HepG2 (cell line): ENCODE measurements around the gene FAM72C. TPM values are rescaled to one million over a fixed set of nuclear protein-coding genes. Genes with fewer than 3 reads are reported as not detected.
"Not testable (repeated sequence)": the region's sequence is repeated elsewhere in the genome, so short reads cannot be mapped to it uniquely, and the experiment has no call there.

Experiments
- ATAC-seq: fragments of 200-7000 bp; cut with Tn5 transposase; 3 replicates; pipeline ENCODE4 v1.9.1; 2020; ENCODE audit warnings: mild to moderate bottlenecking, moderate library complexity
- BruUV-seq: library from RNA; stranded (reverse); fragments of 400-500 nt; replicated peaks from 2 replicates; lab custom pipeline; 2021; lab: Mats Ljungman, UMichigan
- CTCF ChIA-PET: fragments of 300-600 bp; formaldehyde crosslinking; extraction: SDS; loops from one replicate; lab custom pipeline; 2021; ENCODE audit warnings: low total read pairs, inconsistent platforms, low intra/inter-chr PET ratio; lab: Yijun Ruan, JAX
- POLR2A ChIA-PET: fragments of 350-600 bp; sonication (Branson Sonifier 250); formaldehyde crosslinking; loops from one replicate; lab custom pipeline; 2020; ENCODE audit warnings: antibody characterized with exemption, inconsistent platforms; lab: Yijun Ruan, JAX
- DNase-seq: peaks from one replicate; pipeline ENCODE4 v3.0.0-alpha.2; 2015; ENCODE audit warnings: low spot score
- FAIRE-seq: peaks from 3 replicates; lab custom pipeline; 2011; peaks lifted over from hg19 to GRCh38; lab: Jason Lieb, UNC
- H2AFZ ChIP-seq: one replicate; pipeline ENCODE4 v1.6.1; 2011; ENCODE audit warnings: low read length, inconsistent platforms
- H3K27ac ChIP-seq: fragments of 300-600 bp; 3 replicates; pipeline ENCODE4 v1.8.0; 2011; ENCODE audit warnings: mixed run types, mild to moderate bottlenecking, mixed read lengths, low read length, inconsistent platforms; ENCODE audit not compliant: insufficient read depth; ENCODE audit errors: extremely low read length
- H3K27me3 ChIP-seq, 2 experiments: fragments of 200-600 bp in 1 of 2; 2 replicates in 1 of 2; 3 replicates in 1 of 2; pipeline versions ENCODE4 v1.6.0 to v1.8.0; 2011; ENCODE audit warnings: low read length in 2 of 2, mild to moderate bottlenecking in 2 of 2, moderate library complexity in 2 of 2, inconsistent platforms in 1 of 2; ENCODE audit not compliant: insufficient read depth in 2 of 2, control insufficient read depth in 1 of 2
- H3K36me3 ChIP-seq, 2 experiments: fragments of 200-600 bp in 1 of 2; replicated peaks in 1 of 2; 2 replicates in 1 of 2; 3 replicates in 1 of 2; pipeline versions ENCODE4 v1.5.1 to v1.8.0; 2011; ENCODE audit warnings: low read length in 2 of 2, inconsistent platforms in 1 of 2; ENCODE audit not compliant: insufficient read depth in 2 of 2, control insufficient read depth in 1 of 2
- H3K4me1 ChIP-seq: 2 replicates; pipeline ENCODE4 v1.5.1; 2012; ENCODE audit warnings: low read length, inconsistent platforms; ENCODE audit not compliant: insufficient read depth
- H3K4me2 ChIP-seq: 2 replicates; pipeline ENCODE4 v1.6.0; 2011; ENCODE audit warnings: low read depth, low read length, inconsistent platforms
- H3K4me3 ChIP-seq, 3 experiments: fragments of 200-600 bp in 1 of 3; sonication (generic), shearing (Covaris generic) in 1 of 3; replicated peaks in 1 of 3; 2 replicates each; pipeline ENCODE4 v1.5.1; 2011 to 2016; ENCODE audit warnings: low read length in 3 of 3, inconsistent platforms in 2 of 3, low read depth in 2 of 3, mild to moderate bottlenecking in 2 of 3, control low read depth in 1 of 3, mixed read lengths in 1 of 3; ENCODE audit not compliant: insufficient read depth in 1 of 3
- H3K79me2 ChIP-seq: one replicate; pipeline ENCODE4 v1.6.1; 2011; ENCODE audit warnings: low read length, inconsistent platforms; ENCODE audit not compliant: insufficient read depth
- H3K9ac ChIP-seq: 2 replicates; pipeline ENCODE4 v1.6.0; 2011; ENCODE audit warnings: mild to moderate bottlenecking, low read depth, low read length, inconsistent platforms; ENCODE audit not compliant: insufficient read depth
- H3K9me3 ChIP-seq: 2 replicates; pipeline ENCODE4 v1.5.1; 2012; ENCODE audit warnings: mild to moderate bottlenecking, low read length
- H4K20me1 ChIP-seq: 2 replicates; pipeline ENCODE4 v1.6.0; 2011; ENCODE audit warnings: inconsistent platforms, mild to moderate bottlenecking, low read length, moderate library complexity; ENCODE audit not compliant: insufficient read depth
- WGBS: methylation state at CpG from one replicate; pipeline ENCODE4 v1.1.6; 2017; ENCODE audit warnings: low lambda C conversion rate; 5-methylcytosine and 5-hydroxymethylcytosine counted together
- in situ Hi-C: cut with HindIII; loops from 2 replicates; pipeline ENCODE4 v1.10.0; 2017; ENCODE audit warnings: low pct_unique_long_range_greater_than_20kb; ENCODE audit not compliant: extremely low pct_ligation_motif_present
- intact Hi-C: fragments of 100-400 bp; cut with micrococcal nuclease; formaldehyde crosslinking; loops from one replicate; pipeline ENCODE4 v1.10.0; 2022; ENCODE audit not compliant: unreplicated experiment
- polyA plus RNA-seq, 8 experiments: library from polyadenylated mRNA; depleted of rRNA in 3 of 8; stranded (reverse) in 7 of 8; unstranded in 1 of 8; fragments of >200 nt; fragmentation: Illumina TruSeq in 4 of 8; extraction: Trizol in 4 of 8; gene quantifications; 2 replicates each; pipeline versions ENCODE4 v1.2.1 to v1.2.3, GENCODE V29; 2011 to 2016; ENCODE audit warnings: low read depth in 4 of 8, missing spikeins in 1 of 8, mixed read lengths in 1 of 8; ENCODE audit not compliant: insufficient read depth in 1 of 8
- total RNA-seq, 5 experiments: library from RNA; depleted of rRNA; stranded (reverse); fragments of >200 nt; fragmentation: Illumina TruSeq; extraction: Trizol; gene quantifications; 2 replicates each; pipeline ENCODE4 v1.2.3, GENCODE V29; 2016; ENCODE audit warnings: low read depth in 1 of 5

Gene FAM72C
- total and polyA plus RNA-seq, 2 of the 13 experiments (the other 11 are each of a cell fraction or from before 2014, with no cell fraction given): 2.8 to 3.9 TPM

DNA sequence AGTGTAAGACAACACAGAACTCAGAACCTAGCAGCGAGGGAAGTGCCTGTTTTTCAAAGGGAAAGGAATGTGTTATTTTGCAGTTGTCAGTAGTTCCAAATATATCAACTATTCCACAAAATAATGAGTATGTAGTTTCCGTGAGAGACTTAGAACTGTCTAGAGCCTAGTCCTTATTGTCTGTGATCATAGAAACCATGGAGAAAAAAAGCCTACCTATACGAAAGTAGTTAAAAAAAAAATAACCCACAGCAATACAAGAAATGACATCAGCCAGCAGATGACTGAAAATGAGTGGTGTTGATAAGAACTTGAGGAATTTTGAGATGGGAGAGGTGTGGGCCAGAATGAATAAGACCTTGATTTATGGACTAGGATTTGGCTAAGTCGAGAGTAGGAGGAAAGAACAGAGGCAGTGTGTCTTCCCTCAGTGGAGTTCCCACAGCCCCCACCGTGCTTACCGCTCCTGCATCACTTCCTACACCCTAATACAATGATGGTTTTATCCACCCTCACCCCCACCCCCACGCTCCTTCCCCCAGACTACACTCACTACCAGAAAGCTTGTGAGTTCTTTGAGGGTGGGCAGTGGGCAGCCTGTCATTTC is 21.6 kb upstream of the FAM72C start:
- H3K9me3 ChIP-seq, H4K20me1 ChIP-seq, H3K4me1 ChIP-seq, CTCF ChIA-PET, ATAC-seq, H3K27me3 ChIP-seq, H3K36me3 ChIP-seq, in situ Hi-C loops, H3K79me2 ChIP-seq, H3K4me3 ChIP-seq, DNase-seq, H3K9ac ChIP-seq, H2AFZ ChIP-seq, H3K27ac ChIP-seq, POLR2A ChIA-PET, BruUV-seq, FAIRE-seq, H3K4me2 ChIP-seq, intact Hi-C loops: not testable (repeated sequence)
- 76% methylated on average over 2 of the region's 7 CpGs for WGBS

DNA sequence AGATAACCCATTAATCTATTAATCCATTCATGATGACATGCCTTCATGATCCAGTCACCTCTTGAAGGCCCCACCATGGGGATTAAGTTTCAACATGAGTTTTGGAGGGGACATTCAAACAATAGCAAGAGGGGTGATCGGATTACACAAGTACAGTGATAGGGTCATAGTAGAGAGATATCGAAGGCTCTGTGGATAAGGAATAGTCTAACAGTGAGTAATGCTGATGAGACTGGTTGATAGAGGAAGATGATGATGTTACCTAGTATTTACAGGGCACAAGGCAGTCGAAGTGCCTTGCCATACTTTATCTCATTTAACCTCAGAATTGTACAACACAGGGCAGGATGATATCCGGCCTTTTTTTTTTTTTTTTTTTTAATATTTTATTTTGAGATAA is 18.9 kb upstream of the FAM72C start:
- H3K27ac ChIP-seq, H3K9me3 ChIP-seq, H4K20me1 ChIP-seq, H2AFZ ChIP-seq, H3K4me2 ChIP-seq, H3K4me3 ChIP-seq, CTCF ChIA-PET, H3K27me3 ChIP-seq, in situ Hi-C loops, FAIRE-seq, H3K36me3 ChIP-seq, H3K4me1 ChIP-seq, H3K9ac ChIP-seq, intact Hi-C loops, H3K79me2 ChIP-seq, DNase-seq, POLR2A ChIA-PET, ATAC-seq, BruUV-seq: not testable (repeated sequence)
- WGBS: no CpG with 5 or more reads among the region's 4 CpGs

- in situ Hi-C loops, FAIRE-seq: not testable (repeated sequence)
Observed at GRCh38 chr1:143989719-143990118, 17.9 kb upstream of the FAM72C start.

DNA sequence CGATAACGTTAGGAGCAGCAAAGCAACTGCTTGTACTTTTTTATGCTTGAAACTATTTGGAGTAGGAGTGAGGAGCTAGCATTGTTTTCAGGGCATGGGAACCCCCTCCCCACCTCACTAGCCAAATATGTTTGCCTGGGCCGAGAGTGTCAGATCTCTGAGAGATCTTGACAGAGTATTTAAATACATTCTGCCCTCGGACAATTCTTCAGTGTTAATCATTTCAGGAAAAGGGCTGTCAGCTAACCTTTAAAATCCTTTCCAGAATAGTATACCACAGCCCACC is 17.6 kb upstream of the FAM72C start:
- H4K20me1 ChIP-seq, POLR2A ChIA-PET, H3K36me3 ChIP-seq, FAIRE-seq, H3K27ac ChIP-seq, H3K4me2 ChIP-seq, H3K9me3 ChIP-seq, H3K4me1 ChIP-seq, H3K79me2 ChIP-seq, DNase-seq, in situ Hi-C loops, CTCF ChIA-PET, intact Hi-C loops, H3K27me3 ChIP-seq, H2AFZ ChIP-seq, H3K4me3 ChIP-seq, H3K9ac ChIP-seq: not testable (repeated sequence)
- WGBS: no CpG with 5 or more reads among the region's 4 CpGs
- peak; percentile 60 for ATAC-seq
- TSS peak; percentile 18 for BruUV-seq

More at GRCh38 chr1:143989719-143990118, 17.9 kb upstream of the FAM72C start:
- H3K79me2 ChIP-seq, CTCF ChIA-PET, H4K20me1 ChIP-seq, BruUV-seq, POLR2A ChIA-PET, H3K27me3 ChIP-seq, H3K9me3 ChIP-seq, ATAC-seq, H2AFZ ChIP-seq, H3K36me3 ChIP-seq, H3K9ac ChIP-seq, H3K27ac ChIP-seq, H3K4me2 ChIP-seq, H3K4me1 ChIP-seq, DNase-seq, H3K4me3 ChIP-seq, intact Hi-C loops: not testable (repeated sequence)
- no CpG with 5 or more reads among the region's 1 CpG for WGBS
